ENCODE measurements around the gene AIFM1. TPM values are rescaled to one million over a fixed set of nuclear protein-coding genes. Genes with fewer than 3 reads are reported as not detected.

Gene AIFM1
- total RNA-seq, 4 donors from 2014 or later: 7.6 to 15.0 (median 10.4) TPM

GRCh38 chrX:130197464-130197863 lies 31.8 kb upstream of the AIFM1 start:
- DNase-seq (ENCODE audit: low spot score in 2 of 2): no peak
- no peak overlapping the region for H3K4me3 ChIP-seq (ENCODE audit: low read depth, poor library complexity, severe bottlenecking)
- WGBS, 2 donors: 52 to 61% methylated on average over 5 of the region's 5 CpGs
- intact Hi-C loops (cut with DNase I; ENCODE audit: low total_unique reads): no loop called here
- TF ChIP-seq CTCF (IDR thresholded peaks at IDR 0.05) (no peak), POLR2A (IDR thresholded peaks at IDR 0.05) (no peak)

- intact Hi-C loops (cut with DNase I; ENCODE audit: low total_unique reads): no loop called here
- TF ChIP-seq POLR2A (IDR thresholded peaks at IDR 0.05) (no peak), CTCF (IDR thresholded peaks at IDR 0.05) (no peak)
- H3K4me3 ChIP-seq (ENCODE audit: low read depth, poor library complexity, severe bottlenecking): no peak overlapping the region
- no peak for DNase-seq (ENCODE audit: low spot score in 2 of 2)
- 42 to 60% methylated on average over 7 of the region's 7 CpGs for WGBS, 2 donors
Measured at GRCh38 chrX:130196466-130196865, 30.8 kb upstream of the AIFM1 start.

- intact Hi-C loops (cut with DNase I; ENCODE audit: low total_unique reads): loop anchor here (5.0 kb wide), 1 partner anchor 108 kb away; no protein-coding TSS in a partner anchor
- H3K4me3 ChIP-seq (ENCODE audit: low read depth, poor library complexity, severe bottlenecking): no peak overlapping the region
- TF ChIP-seq POLR2A (IDR thresholded peaks at IDR 0.05): no peak
- no peak for TF ChIP-seq CTCF (IDR thresholded peaks at IDR 0.05)
- 90 to 93% methylated on average over 2 to 4 of the region's 4 CpGs for WGBS, 2 donors
- DNase-seq (ENCODE audit: low spot score in 2 of 2): peak in 1 of 2 donors; percentile 71
Measured at GRCh38 chrX:130190801-130191200, 25.2 kb upstream of the AIFM1 start.

GRCh38 chrX:130186651-130187050 lies 21.0 kb upstream of the AIFM1 start:
- TF ChIP-seq POLR2A (IDR thresholded peaks at IDR 0.05): no peak
- TF ChIP-seq CTCF (IDR thresholded peaks at IDR 0.05): no peak
- H3K4me3 ChIP-seq (ENCODE audit: low read depth, poor library complexity, severe bottlenecking): no peak overlapping the region
- intact Hi-C loops (cut with DNase I; ENCODE audit: low total_unique reads): no loop called here
- DNase-seq (ENCODE audit: low spot score in 2 of 2): no peak
- 61 to 62% methylated on average over 4 of the region's 4 CpGs for WGBS, 2 donors

GRCh38 chrX:130184857-130185256 lies 19.2 kb upstream of the AIFM1 start:
- intact Hi-C loops (cut with DNase I; ENCODE audit: low total_unique reads): no loop called here
- WGBS, 2 donors: 35 to 52% methylated on average over 2 of the region's 2 CpGs
- H3K4me3 ChIP-seq (ENCODE audit: low read depth, poor library complexity, severe bottlenecking): no peak overlapping the region
- TF ChIP-seq POLR2A (IDR thresholded peaks at IDR 0.05): no peak
- TF ChIP-seq CTCF (IDR thresholded peaks at IDR 0.05): no peak
- DNase-seq (ENCODE audit: low spot score in 2 of 2): peak in 1 of 2 donors; percentile 75

- TF ChIP-seq POLR2A (IDR thresholded peaks at IDR 0.05): no peak
- no peak for TF ChIP-seq CTCF (IDR thresholded peaks at IDR 0.05)
- DNase-seq (ENCODE audit: low spot score in 2 of 2): no peak
- WGBS, 2 donors: 91 to 92% methylated on average over 11 of the region's 11 CpGs
- H3K4me3 ChIP-seq (ENCODE audit: low read depth, poor library complexity, severe bottlenecking): no peak overlapping the region
- intact Hi-C loops (cut with DNase I; ENCODE audit: low total_unique reads): no loop called here
Measured at GRCh38 chrX:130184168-130184567, 18.5 kb upstream of the AIFM1 start.

All from lower leg skin (tissue), 4 donors.